ENCODE data around the gene TDRD12.

DNA sequence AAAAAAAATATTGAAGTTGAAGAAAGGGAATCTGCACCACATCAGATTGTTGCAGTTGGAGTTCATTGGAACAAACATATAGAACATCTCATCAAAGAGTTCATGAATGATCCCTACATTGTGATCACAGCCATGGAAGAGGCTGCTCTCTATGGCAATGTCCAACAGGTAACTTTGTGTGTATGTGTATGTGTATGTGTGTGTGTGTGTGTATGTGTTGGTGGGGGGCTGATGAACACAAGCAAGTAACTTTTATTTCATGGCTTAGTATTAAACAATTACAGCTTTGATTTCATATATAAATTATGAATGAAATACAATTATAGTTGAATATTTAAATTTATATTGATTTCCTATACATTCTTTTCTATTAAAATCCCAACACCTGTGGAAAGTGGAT is 80.6 kb downstream of the TDRD12 start:
- TF ChIP-seq, protein P1, sequence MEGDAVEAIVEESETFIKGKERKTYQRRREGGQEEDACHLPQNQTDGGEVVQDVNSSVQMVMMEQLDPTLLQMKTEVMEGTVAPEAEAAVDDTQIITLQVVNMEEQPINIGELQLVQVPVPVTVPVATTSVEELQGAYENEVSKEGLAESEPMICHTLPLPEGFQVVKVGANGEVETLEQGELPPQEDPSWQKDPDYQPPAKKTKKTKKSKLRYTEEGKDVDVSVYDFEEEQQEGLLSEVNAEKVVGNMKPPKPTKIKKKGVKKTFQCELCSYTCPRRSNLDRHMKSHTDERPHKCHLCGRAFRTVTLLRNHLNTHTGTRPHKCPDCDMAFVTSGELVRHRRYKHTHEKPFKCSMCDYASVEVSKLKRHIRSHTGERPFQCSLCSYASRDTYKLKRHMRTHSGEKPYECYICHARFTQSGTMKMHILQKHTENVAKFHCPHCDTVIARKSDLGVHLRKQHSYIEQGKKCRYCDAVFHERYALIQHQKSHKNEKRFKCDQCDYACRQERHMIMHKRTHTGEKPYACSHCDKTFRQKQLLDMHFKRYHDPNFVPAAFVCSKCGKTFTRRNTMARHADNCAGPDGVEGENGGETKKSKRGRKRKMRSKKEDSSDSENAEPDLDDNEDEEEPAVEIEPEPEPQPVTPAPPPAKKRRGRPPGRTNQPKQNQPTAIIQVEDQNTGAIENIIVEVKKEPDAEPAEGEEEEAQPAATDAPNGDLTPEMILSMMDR (IDR thresholded peaks at IDR 0.05), result no peak
- no peak for TF ChIP-seq SIN3A (IDR thresholded peaks at IDR 0.05; ENCODE audit: borderline replicate concordance, insufficient read depth, low read depth, low read length)

Data from Panc1 (cell line).